ENCODE data around the gene TRMT44.
A peak's percentile ranks its signal among the peaks of the same experiment; 100 is the strongest.

Gene TRMT44

DNA sequence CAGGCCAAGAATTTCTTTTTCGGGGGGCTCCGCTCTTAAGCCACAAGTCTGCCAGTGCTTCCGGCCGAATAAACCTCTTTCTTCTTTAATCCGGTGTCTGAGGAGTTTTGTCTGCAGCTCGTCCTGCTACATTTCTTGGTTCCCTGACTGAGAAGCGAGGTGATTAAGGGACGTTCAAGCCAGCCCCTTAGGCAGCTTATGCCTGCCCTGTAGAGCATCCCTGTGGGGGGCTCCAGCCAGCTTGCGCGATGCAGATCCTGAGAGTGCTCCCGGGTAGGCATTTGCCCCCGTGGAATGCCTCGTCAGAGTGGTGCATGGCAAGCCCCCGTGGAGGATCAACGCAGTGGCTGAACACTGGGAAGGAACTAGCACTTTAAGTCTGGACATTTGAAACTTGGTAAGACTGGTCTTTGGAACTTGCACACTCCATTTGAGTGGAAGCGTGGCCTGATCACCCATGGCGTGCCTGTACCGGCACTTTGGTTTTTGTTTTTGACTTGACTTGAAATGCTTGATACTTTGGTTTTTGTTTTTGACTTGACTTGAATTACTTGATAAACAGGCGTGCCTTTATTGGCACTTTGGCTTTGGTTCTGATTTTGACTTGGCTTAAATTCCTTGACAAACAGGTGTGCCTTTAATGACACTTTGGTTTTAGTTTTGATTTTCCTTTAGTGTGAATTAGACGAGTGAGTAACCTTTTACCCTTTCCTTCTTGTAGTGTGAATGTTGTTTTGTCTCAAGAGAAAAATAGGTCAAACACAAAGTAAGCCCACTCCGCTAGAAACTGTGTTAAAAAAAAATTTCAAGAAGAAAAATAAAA lies 6.1 kb upstream of the TRMT44 start:
- DNase-seq (ENCODE audit: low spot score): no peak

DNA sequence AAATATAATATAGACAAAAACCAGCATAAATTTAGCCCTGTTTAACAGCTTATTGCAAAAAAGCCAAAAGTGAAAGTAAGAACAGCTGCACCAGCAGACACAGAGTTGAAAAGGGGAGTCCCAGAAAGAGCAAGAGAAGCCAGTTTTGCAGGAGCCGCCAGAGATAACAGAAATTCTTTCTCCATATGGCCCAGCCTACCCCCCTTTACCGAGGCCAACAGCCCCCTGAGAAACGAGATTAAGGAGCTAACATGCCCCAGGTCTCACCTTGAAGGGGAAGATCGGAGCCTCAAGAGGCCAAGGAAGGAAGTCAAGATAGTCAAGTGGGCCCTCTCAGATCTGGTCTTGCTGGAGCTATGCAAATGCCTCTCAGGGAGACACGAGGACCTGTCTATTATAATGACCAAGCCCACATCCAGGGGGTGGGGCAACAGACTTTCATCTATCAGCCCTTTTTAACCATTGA lies 4.9 kb upstream of the TRMT44 start:
- no peak for DNase-seq (ENCODE audit: low spot score)

DNA sequence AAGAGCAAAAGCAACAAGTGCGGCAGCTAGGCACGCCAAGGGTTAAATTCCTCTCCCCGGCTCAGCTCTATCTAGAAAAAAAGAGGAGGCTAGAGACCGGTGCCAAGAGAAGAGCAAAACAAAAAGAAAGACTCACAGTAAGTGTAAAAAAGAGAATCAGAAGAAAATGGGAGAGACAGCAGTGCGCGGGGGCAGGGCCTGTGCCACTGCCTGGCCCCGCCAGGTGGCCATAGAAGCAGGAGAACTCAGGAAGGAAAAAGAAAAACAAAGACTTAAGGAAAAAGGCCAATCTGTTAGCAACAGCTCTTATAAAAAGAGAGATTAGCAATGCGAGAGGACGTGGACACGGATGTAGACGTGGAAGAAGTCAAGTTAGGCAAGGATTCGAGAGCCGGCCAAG lies 3.3 kb upstream of the TRMT44 start:
- DNase-seq (ENCODE audit: low spot score): no peak

DNA sequence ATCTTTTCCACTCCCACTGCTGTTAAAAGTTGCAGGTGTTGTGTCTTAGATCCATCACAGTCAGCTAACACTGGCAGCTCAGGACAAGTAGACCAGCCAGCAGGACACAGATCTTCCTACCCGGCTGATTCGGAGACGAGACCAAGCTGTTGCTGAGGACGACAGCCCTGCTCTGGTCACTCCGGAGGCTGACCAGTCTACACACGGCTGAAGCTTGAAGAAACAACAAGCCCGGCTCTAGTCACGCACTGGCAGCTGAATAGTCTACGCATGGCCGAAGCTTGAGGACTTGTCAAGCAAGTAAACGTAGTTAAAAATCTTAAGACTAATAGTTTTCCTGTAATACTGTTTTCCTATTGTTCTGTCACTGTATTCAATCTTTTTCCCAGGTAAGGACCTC lies 1.8 kb upstream of the TRMT44 start:
- DNase-seq (ENCODE audit: low spot score): no peak

DNA sequence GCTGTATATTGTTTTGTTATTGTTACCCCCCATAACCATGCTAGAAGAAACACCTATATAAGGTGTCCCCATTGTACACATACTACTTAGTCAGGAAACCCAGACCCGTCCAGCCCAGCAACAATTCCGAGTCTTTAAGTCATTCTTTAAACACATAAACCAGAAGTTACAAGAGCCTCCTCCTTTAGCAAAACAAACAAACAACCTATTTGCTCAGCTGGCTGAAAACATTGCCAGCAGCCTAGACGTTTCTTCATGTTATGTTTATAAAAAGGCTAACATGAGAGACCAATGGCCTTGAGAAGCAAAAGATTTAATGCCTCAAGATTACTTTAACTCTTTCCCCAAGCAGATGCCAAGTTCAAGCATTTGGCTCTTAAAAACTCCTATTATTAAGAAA lies 1.4 kb upstream of the TRMT44 start:
- DNase-seq (ENCODE audit: low spot score): no peak

DNA sequence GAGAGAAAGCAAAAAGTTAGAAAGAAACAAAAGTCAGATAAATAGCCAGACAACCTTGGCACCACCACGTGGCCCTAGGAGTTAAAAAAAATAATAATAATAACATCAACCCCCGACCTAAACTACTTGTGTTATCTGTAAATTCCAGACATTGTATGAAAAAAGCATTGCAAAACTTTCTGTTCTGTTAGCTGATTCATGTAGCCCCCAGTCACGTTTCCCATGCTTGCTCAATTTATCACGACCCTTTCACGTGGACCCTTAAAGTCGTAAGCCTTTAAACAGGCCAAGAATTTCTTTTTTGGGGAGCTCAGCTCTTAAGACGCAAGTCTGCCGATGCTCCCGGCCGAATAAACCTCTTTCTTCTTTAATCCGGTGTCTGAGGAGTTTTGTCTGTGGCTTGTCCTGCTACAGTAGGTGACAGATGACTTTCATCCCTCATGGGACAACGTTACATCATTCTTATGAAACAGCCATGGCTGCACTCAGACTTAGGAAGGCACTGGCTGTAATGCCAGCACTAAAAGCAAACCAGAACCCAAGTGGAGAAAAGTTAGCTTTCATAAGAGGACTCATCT lies 574 bp upstream of the TRMT44 start:
- DNase-seq (ENCODE audit: low spot score): no peak

DNA sequence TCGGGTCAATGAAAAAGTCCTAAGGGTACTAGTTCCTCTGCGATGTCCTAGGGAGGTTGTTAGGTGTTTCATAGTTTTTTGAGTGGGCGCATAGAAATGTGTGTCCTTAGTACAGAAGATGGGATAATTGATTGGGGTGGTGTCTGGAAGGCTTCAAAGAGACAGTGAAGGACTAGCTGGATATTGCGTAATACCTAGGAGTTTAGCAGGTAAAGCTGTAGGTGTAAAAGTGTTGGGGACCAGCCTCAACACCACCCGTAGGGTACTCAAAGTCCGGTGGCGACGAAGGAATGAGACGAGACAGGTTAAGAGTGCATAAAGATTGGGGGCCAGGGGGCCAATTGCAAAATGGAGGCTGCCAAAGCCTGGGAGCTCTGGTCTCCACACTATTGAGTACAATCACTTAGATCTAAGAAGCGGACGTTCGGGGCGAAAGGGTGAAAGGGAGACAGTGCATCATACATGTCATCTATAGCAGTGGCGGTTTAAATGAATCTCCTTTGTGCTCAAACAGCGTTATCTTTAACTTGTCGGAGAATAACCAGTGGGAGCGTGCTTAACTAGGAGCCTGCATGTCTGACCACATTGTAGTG lies 1.0 kb downstream of the TRMT44 start:
- DNase-seq (ENCODE audit: low spot score): no peak

DNA sequence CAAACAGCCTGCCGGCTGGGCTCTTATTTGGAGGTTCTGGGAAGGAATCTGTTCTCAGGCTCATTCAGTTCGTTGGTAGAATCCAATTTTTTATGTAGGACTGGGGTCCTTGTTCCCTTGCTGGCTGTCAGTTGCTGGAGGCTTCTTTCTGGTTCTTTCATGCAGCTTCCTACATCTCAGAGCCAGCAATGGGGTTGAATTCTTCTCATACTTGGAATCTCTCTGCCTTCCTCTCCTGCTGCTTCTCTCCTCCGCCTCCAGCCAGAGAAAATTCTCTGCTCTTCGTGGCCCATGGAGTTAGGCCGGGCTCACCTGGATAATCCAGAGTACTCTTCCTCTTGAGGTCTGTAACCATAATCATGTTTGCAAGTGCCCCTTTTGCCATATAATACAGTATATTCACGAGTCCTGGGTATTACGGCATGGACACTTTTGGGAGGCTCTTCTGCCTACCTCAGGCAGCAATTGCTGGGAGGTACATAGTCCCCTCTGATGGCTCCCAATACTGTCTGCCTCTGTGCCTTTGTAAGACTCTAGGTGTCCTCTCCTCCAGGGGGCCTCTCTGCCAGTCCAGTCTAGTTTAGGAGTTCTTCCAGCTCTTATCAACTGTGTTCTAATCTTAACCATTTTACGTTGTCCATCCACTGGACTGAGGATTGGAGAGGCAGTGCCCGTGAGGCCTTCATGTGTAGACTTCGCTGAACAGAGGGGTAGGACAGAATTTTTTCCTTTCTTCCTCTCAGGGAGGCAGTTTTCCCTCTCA lies 2.2 kb downstream of the TRMT44 start:
- no peak for DNase-seq (ENCODE audit: low spot score)

DNA sequence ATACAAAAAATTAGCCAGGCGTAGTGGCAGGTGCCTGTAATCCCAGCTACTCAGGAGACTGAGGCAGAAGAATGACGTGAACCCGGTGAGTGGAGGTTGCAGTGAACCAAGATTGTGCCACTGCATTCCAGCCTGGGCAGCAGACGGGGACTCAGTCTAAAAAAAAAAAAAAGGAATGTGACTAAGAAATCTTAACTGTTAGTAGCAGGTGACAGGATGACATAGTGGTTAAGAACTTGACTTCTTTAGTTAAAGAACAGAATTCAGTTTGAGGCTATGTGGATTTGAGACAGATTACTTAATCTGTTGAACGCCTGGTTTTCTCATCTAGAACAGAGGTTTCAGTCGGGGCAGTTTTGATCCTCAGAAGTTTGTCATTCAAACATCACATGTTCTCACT lies 3.2 kb downstream of the TRMT44 start:
- no peak for DNase-seq (ENCODE audit: low spot score)

DNA sequence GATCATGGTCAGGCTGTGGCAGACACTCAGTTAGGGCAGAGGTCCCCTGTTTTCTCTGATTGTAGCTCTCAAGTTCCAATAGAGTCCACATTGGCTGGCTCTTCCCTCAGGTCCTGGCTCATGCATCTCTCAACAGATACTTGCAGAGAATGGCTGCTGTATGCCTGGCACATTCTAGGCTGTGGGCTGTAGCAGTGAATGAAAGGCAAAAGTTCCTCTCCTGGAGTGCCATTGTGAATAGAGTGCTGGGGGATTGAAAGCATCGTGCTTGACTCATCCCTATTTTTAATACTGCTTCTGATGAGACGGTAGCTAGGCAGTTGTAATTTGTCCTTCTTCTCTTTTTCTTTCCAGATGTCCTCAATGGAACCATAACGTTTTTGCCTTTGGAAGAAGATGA lies 5.5 kb downstream of the TRMT44 start:
- no peak for DNase-seq (ENCODE audit: low spot score)

DNA sequence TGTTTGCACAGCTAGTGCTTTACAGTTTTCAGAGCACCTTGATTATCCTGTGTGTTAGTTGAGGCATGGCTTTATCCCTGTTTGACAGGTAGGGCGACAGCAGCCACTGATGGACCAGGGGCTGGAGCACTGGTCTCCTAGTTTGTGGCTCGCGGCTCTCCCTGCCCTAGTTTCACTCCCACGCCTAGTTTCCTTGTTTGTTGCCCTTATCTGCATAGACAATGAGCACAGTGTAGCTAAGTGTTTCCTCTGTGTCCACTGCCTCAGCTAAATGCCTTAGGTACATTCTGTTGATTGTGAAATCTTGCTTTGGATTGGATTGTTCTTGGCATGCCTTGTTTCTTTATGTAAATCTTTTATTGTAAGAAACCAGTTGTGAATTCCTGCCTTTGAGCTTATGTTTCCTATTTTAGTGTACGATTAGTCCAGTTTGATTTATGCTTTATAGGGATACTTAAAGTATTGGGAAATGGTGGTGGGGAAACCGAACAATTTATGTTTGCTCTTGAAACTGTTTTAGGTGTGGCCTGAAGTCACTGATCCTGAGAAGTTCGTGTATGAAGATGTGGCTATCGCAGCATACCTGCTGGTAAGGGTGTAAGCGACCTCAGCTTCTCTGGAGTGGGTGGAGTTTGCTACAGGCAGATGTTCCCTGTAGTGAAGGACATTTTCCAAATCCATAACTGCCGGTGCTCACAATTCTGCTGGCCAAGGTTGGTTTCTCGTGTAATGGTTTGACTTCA lies 11.0 kb downstream of the TRMT44 start:
- no peak for DNase-seq (ENCODE audit: low spot score)

DNA sequence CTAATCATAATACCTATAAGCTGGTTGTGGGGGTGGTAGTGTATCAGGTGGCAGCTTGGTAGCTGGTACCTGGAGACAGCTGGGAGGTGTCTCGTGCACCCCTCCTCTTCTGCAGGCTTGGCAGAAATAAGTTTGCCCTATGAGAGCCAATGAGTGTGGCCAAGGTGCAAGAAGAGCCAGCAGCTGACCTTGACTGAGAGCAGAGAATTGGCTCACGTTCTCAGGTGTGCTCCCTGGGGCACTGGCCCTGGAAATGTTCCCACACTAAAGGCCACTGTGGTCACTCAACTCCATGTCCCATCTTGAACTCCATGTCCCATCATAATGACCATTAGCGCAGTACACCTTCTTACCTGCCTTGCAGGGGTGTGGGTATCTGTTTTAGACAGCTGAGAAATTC lies 13.4 kb downstream of the TRMT44 start:
- DNase-seq (ENCODE audit: low spot score): no peak

DNA sequence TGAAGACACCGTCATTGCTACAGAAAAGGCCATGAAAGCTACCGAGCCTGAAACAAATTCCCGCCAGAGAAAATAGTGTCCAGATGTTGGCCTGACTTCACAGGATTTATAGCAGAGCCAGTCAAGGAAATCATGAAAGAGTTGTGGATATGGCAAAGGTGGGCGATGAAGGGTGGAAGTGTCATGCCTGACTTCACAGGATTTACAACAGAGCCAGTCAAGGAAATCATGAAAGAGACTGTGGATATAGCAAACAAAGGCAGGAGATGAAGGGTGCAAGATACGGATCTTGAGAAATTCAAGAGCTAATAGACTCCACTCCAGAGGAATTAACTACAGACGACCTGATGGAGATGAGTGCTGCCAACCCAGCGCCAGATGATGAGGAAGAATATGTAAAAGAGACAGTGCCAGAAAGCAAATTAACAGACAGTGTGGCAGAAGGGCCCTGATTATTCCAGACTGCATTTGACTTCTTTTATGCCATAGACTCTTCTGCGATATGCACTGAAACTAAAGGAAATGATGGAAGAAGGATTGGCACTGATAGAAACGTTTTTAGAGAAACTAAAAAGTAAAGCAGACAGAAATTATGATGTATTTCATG lies 17.2 kb downstream of the TRMT44 start:
- DNase-seq (ENCODE audit: low spot score): peak; percentile 38

DNA sequence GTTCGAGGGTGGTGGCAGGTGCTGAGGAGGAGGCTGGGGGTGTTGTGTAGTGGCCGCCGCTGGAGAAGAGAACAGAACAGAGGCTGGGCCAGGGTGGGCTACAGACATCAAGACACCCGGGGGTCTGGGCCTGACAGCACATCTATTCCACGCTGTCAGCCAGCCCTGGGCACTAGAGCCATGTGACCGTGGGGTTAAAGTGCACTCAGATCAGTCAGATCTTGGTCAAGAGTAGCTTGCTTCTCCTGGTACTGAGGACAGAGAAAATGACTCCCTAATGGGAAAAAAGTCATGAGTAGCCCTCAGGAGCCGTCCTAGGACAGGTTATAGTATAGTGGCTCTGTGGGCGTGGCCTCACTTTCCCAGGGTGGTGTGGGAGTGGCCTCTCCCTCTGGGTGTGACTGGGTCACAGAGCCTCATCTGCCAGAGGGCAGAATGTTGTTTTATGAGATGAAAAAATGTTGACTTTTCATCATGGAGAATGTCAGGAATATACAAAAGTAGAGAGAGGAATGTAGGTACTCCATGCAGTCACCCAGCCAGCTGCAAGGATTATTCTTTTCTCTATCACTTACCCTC lies 19.4 kb downstream of the TRMT44 start:
- no peak for DNase-seq (ENCODE audit: low spot score)

DNA sequence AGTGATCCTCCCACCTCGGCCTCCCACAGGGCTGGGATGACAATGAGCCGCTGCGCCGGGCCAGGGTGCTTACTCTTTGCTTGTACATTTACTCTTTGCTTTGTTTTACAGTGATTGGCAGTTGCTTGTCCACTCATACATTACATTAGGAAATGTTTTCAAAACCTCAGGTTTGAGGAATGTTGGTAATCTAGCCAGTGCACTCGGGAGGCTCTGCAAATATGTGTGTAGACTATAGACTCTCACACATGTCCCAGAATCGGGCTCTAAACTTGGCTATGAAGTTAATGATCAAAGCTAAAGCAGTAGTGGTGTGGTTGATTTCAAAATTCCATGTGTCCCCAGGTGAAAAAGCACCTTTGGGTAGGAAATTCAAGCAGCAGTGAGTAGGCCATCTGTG lies 20.5 kb downstream of the TRMT44 start:
- DNase-seq (ENCODE audit: low spot score): no peak

DNA sequence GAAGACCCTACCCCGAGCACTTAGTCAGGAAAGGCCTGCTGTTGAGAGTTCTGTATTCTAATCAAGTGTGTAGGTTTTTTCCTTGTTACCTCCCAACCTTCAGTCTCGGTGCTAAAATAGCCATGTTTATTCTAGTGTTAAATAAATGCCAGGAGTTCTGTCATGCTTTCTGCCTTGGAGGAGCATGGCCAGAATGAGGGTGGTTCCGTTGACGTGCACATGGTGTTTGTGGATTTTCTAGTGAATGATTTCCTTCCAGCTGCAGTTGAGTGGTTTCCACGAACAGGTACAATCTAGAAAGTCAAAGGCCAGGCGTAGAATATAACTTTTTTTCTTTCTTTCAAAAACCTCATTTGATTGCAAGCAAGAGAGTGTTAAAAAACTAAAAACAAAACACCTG lies 21.0 kb downstream of the TRMT44 start:
- DNase-seq (ENCODE audit: low spot score): no peak

DNA sequence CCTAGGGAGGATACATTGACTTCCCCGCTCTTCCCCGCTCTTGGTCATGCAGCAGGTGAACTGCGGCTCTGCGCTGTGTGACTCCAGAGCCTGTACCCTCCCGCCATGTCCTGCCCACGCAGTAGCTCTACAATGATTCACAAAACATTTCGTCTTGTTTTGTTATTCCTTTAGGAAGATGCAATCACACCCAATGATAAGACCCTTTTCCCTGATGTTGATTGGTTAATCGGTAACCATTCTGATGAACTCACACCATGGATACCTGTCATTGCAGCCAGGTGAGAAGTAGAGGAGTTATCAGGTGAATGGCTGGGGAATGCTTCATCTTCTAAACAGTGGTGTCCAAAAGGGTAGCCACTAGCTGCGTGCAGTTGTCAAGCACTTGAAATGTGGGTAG lies 23.2 kb downstream of the TRMT44 start:
- DNase-seq (ENCODE audit: low spot score): no peak

DNA sequence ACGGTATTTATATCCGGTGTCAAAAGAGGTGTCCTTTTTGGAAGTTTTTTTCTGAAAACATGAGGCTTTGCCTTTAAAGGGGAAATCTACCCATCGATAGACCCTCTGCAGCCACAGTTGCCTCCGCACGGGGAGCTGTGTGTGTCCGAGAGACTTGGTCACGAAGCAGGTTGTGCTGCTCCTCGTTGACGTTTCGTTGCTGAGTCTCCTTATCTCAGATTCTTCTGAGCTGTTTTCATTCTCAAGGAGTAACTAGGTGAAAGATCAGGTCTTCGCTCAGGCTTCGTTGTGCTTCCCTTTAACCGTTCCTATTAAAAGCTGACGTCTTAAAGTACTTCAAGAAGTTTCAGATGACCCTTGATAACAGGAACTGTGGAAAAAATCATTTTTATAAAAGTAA lies 23.8 kb downstream of the TRMT44 start:
- no peak for DNase-seq (ENCODE audit: low spot score)

DNA sequence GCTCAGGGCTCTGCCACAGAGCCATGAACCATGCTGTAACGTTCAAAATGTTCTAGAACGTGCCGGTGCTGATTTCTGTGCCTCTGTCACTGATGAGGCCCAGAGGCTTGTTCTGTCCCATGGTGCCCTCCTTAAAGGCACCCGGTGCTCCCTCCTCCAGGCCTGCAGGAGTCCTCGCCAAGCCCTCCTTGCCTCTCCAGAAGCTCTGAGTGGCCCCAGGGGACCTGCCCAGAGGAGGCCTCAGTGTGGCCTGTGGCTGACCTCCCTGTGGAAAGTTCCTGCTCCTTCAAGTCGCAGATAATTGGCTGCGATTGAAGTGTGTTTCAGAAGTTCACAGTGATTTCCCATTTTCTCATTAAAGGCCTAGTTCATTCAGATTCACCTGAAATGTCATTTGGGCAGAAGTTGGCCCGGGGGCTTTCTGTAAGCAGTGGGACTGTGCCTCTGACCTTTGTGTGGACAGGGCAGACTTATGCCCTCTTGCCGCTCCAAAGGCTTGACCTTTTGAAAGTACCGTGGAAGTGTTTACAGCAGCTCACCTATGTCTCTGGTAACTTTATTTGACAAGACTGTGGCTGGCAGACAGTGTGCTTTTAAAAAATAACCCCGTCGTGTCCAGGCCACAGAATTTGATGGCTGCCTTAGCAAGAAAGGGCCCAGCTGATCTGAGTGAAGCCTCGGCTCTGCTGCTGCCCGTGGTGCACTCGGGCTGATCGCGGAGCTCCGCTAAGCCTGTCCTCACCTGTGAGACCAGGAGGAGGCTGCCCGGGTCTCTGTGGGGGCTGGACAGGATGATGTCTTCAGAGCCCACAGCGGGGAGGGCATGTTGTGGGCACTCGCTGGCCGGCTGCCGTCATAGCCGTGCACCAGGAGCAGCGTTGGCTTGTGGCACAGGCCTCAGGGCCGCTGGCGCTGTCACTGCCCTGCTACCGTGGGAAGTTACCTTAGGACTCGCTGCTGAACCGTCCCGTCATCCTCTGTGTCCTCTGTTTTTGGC lies 25.3 kb downstream of the TRMT44 start:
- DNase-seq (ENCODE audit: low spot score): no peak

DNA sequence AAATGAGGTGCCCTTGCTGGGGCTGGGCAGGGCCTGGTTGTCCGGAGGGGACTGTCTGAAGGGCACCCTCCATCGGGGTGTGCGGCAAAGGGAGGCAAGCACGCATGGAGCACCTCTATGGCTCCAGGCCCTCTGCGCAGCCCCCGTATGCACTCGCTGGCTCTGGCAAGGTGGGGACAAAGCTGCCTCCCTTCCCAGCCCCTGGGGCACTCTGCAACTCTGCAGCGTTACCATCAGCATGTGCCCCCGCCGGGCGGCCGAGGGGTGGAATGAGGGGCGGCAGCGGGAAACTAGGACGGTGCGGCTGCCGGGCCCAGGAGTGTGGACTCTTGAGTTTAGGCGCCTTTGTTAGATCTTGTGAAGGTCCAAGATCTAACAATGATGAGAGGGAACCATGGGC lies 26.4 kb downstream of the TRMT44 start:
- no peak for DNase-seq (ENCODE audit: low spot score)
